Measurements from ENCODE around the gene HPCAL1.
A peak's percentile ranks its signal among the peaks of the same experiment; 100 is the strongest.
"Not testable (repeated sequence)": the region's sequence is repeated elsewhere in the genome, so short reads cannot be mapped to it uniquely, and the experiment has no call there.

Gene HPCAL1

GRCh38 chr2:10302479-10303180 lies at the start of gene HPCAL1:
TSS of gene HPCAL1 (plus strand) at chr2:10302904. CDS start at chr2:10419758, 116,854 bp downstream.
- DNase-seq: peak; percentile 88 to 90

- DNase-seq: no peak
These were observed 48.9 kb upstream of the HPCAL1 start for GRCh38 chr2:10253596-10254372.

GRCh38 chr2:10254373-10255188 lies 48.1 kb upstream of the HPCAL1 start:
- DNase-seq: no peak

- no peak for DNase-seq
These were observed 47.3 kb upstream of the HPCAL1 start for GRCh38 chr2:10255189-10256030.

GRCh38 chr2:10256031-10256514 lies 46.6 kb upstream of the HPCAL1 start:
- DNase-seq: no peak

GRCh38 chr2:10256515-10257031 lies 46.1 kb upstream of the HPCAL1 start:
- no peak for DNase-seq

GRCh38 chr2:10257036-10257435 lies 45.7 kb upstream of the HPCAL1 start:
- DNase-seq: no peak

GRCh38 chr2:10257500-10258147 lies 45.1 kb upstream of the HPCAL1 start:
- DNase-seq: no peak

- DNase-seq: no peak
These were observed 44.4 kb upstream of the HPCAL1 start for GRCh38 chr2:10258326-10258725.

- no peak for DNase-seq
These were observed 44.0 kb upstream of the HPCAL1 start for GRCh38 chr2:10258726-10259125.

- DNase-seq: no peak
These were observed 42.6 kb upstream of the HPCAL1 start for GRCh38 chr2:10260130-10260529.

- not testable (repeated sequence) for DNase-seq
These were observed 39.2 kb upstream of the HPCAL1 start for GRCh38 chr2:10263526-10263925.

GRCh38 chr2:10264506-10265328 lies 38.0 kb upstream of the HPCAL1 start:
- no peak for DNase-seq

- DNase-seq: no peak
These were observed 37.2 kb upstream of the HPCAL1 start for GRCh38 chr2:10265329-10266132.

GRCh38 chr2:10266133-10266620 lies 36.5 kb upstream of the HPCAL1 start:
- DNase-seq: no peak

GRCh38 chr2:10267036-10267435 lies 35.7 kb upstream of the HPCAL1 start:
- DNase-seq: no peak

GRCh38 chr2:10267551-10268465 lies 34.9 kb upstream of the HPCAL1 start:
- DNase-seq: no peak

GRCh38 chr2:10269291-10269690 lies 33.4 kb upstream of the HPCAL1 start:
- DNase-seq: no peak

Data from activated T-cell treated with anti-CD3 and anti-CD28 coated beads, Interleukin-2, amount 50 U/mL, for 48 hours (primary cell).